Gastrocnemius medialis (tissue), 4 donors: ENCODE measurements around the gene MED13L. TPM values are rescaled to one million over a fixed set of nuclear protein-coding genes. Genes with fewer than 3 reads are reported as not detected.

Experiments used
- ATAC-seq, 2 donors: fragments of 150-250 bp; one replicate each; pipeline ENCODE4 v1.9.1; 2016
- DNase-seq, 2 donors: peaks; one replicate each; pipeline ENCODE4 v3.0.0-alpha.2; 2019
- H3K27ac ChIP-seq, 4 donors: fragments of 200-600 bp; sonication (generic); 1 replicate in 1 of 4; 2 replicates in 3 of 4; pipeline ENCODE4 v1.5.1; 2016 to 2018; ENCODE audit warnings: mild to moderate bottlenecking in 2 of 4, moderate library complexity in 1 of 4
- H3K27me3 ChIP-seq, 3 donors: fragments of 200-600 bp; sonication (generic) in 2 of 3; 1 replicate in 1 of 3; 2 replicates in 2 of 3; pipeline versions ENCODE4 v1.5.1 to v1.6.0; 2016 to 2019; ENCODE audit warnings: mild to moderate bottlenecking in 1 of 3, moderate library complexity in 1 of 3
- H3K36me3 ChIP-seq, 2 donors: fragments of 200-600 bp; sonication (generic) in 1 of 2; one replicate each; pipeline ENCODE4 v1.5.1; 2017 to 2018
- H3K4me1 ChIP-seq, 2 donors: fragments of 200-600 bp; sonication (generic) in 1 of 2; one replicate each; pipeline ENCODE4 v1.5.1; 2016 to 2017; ENCODE audit warnings: mild to moderate bottlenecking in 2 of 2
- H3K4me3 ChIP-seq, 4 donors: fragments of 200-600 bp; sonication (generic) in 3 of 4; 1 replicate in 1 of 4; 2 replicates in 3 of 4; pipeline ENCODE4 v1.5.1; 2016 to 2019; ENCODE audit warnings: mild to moderate bottlenecking in 2 of 4
- H3K9me3 ChIP-seq, 3 donors: fragments of 200-600 bp; sonication (generic) in 2 of 3; 1 replicate in 1 of 3; 2 replicates in 2 of 3; pipeline ENCODE4 v1.5.1; 2016 to 2019
- POLR2A ChIP-seq, 2 donors: fragments of 450-650 bp; IDR thresholded peaks; one replicate each; pipeline ENCODE4 v1.6.1; 2017; ENCODE audit warnings: antibody characterized with exemption in 2 of 2, mild to moderate bottlenecking in 2 of 2, moderate library complexity in 2 of 2
- in situ Hi-C, 4 donors: fragments of 200-750 bp; cut with MboI; loops; one replicate each; pipeline versions ENCODE4 v1.15.0 to v1.8.0; 2017; ENCODE audit warnings: low sequenced_read_pairs in 4 of 4
- intact Hi-C: fragments of 100-400 bp; cut with DNase I; formaldehyde crosslinking; loops from one replicate; pipeline ENCODE4 v1.15.1; 2023; ENCODE audit warnings: low total_unique reads
- total RNA-seq, 4 donors: library from RNA; depleted of rRNA; stranded (reverse); fragments of >200 nt; gene quantifications; one replicate each; pipeline versions ENCODE4 v1.1.0 to v1.2.3, GENCODE V29; 2016
- TF ChIP-seq, protein P1 (sequence below), 5 experiments: fragments of 450-650 bp in 3 of 5; fragments of 200-600 bp in 2 of 5; sonication (generic) in 2 of 5; IDR thresholded peaks in 4 of 5; conservative IDR thresholded peaks in 1 of 5; 1 replicate in 4 of 5; 2 replicates in 1 of 5; pipeline ENCODE4 v1.5.1; 2016 to 2019; ENCODE audit warnings: antibody characterized with exemption in 5 of 5, mild to moderate bottlenecking in 3 of 5, moderate library complexity in 3 of 5

Gene MED13L
- total RNA-seq, 4 donors from 2014 or later: 59.5 to 92.6 (median 74.1) TPM

DNA sequence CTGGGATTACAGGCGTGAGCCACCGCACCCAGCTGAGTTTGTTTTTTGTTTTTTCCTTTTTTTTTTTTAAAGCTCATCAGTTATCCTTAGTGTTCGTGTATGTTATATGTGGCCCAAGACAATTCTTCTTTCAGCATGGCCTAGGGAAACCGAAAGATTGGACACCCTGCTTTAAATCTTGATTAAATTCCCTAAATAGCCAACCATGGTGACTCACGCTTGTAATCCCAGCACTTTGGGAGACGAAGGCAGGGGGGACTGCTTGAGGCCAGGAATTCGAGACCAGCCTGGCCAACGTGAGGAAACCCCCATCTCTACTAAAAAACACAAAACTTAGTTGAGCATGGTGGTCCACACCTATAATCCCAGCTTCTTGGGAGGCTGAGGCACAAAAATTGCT lies 131.1 kb downstream of the MED13L start:
- no peak for ATAC-seq
- in situ Hi-C loops (loop anchor here in 2 of 4 donors (10.0 to 25.0 kb wide), 2 partner anchors 88 to 91 kb away; no protein-coding TSS in a partner anchor), intact Hi-C loops (loop anchor here (10.0 kb wide), 1 partner anchor 448 kb away; no protein-coding TSS in a partner anchor)
- H3K9me3 ChIP-seq: no peaks in the 10 kb centered on the region
- no peak overlapping the region for H3K4me3 ChIP-seq
- H3K36me3 ChIP-seq: no peaks in the 10 kb centered on the region
- H3K27ac ChIP-seq: no peak overlapping the region
- no peaks in the 10 kb centered on the region for H3K27me3 ChIP-seq
- DNase-seq: no peak
- peaks cover 61 to 70% of the 10 kb centered on the region in 2 donors for H3K4me1 ChIP-seq
- no peak for TF ChIP-seq POLR2A (IDR thresholded peaks at IDR 0.05)
- TF ChIP-seq, protein P1, sequence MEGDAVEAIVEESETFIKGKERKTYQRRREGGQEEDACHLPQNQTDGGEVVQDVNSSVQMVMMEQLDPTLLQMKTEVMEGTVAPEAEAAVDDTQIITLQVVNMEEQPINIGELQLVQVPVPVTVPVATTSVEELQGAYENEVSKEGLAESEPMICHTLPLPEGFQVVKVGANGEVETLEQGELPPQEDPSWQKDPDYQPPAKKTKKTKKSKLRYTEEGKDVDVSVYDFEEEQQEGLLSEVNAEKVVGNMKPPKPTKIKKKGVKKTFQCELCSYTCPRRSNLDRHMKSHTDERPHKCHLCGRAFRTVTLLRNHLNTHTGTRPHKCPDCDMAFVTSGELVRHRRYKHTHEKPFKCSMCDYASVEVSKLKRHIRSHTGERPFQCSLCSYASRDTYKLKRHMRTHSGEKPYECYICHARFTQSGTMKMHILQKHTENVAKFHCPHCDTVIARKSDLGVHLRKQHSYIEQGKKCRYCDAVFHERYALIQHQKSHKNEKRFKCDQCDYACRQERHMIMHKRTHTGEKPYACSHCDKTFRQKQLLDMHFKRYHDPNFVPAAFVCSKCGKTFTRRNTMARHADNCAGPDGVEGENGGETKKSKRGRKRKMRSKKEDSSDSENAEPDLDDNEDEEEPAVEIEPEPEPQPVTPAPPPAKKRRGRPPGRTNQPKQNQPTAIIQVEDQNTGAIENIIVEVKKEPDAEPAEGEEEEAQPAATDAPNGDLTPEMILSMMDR (IDR thresholded peaks at IDR 0.05 in 4 of 5, conservative IDR thresholded peaks at IDR 0.05 in 1 of 5): no peak

DNA sequence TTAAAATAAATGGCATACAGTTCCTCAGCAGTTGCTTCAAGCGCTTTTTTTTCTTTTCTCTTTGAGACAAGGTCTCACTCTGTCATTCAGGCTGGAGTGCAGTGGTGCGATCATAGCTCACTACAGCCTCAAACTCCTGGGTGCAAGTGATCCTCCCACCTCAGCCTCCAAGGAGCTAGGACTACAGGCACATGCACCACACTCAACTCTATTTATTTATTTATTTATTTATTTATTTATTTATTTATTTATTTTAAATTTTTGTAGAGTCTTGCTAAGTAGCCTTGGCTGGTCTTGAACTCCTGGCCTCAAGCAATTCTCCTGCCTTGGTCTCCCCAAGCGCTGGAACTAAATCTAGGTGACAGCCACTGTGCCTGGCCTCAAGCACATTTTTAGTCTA lies 132.0 kb downstream of the MED13L start:
- DNase-seq (no peak), ATAC-seq (no peak)
- H3K4me1 ChIP-seq: peaks cover 65 to 70% of the 10 kb centered on the region in 2 donors
- intact Hi-C loops (loop anchor here (10.0 kb wide), 1 partner anchor 449 kb away; no protein-coding TSS in a partner anchor), in situ Hi-C loops (loop anchor here in 2 of 4 donors (10.0 to 25.0 kb wide), 2 partner anchors 89 to 92 kb away; no protein-coding TSS in a partner anchor)
- H3K4me3 ChIP-seq: no peak overlapping the region
- no peaks in the 10 kb centered on the region for H3K36me3 ChIP-seq
- H3K27ac ChIP-seq: no peak overlapping the region
- no peaks in the 10 kb centered on the region for H3K9me3 ChIP-seq
- no peaks in the 10 kb centered on the region for H3K27me3 ChIP-seq
- TF ChIP-seq, protein P1 (IDR thresholded peaks at IDR 0.05 in 4 of 5, conservative IDR thresholded peaks at IDR 0.05 in 1 of 5): no peak

DNA sequence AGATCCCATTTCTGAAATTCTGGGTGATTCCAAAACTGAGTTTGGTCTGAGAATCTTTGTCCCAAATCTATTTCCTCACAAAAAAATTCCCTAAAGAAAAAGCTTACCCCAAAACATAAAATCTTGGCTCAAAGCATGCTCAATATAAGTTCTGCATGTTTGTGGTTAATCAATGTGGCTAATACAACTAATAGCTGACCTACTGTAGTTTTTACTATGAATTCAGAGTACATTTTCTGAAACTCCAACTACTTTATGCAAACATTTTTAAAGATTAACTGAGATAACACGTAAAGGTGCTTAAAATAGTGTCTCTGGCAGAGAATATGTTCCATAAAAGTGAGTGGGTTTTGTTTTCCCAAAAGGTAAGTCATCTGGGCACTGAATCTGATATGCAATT lies 133.1 kb downstream of the MED13L start:
- Histone ChIP-seq H3K4me3 (no peak overlapping the region), H3K27me3 (no peaks in the 10 kb centered on the region), H3K36me3 (no peaks in the 10 kb centered on the region), H3K4me1 (peaks cover 66 to 70% of the 10 kb centered on the region in 2 donors), H3K9me3 (no peaks in the 10 kb centered on the region), H3K27ac (peak overlapping the region; percentile 32 to 67 (median 64))
- TF ChIP-seq POLR2A (IDR thresholded peaks at IDR 0.05): no peak
- TF ChIP-seq, protein P1 (IDR thresholded peaks at IDR 0.05 in 4 of 5, conservative IDR thresholded peaks at IDR 0.05 in 1 of 5): no peak
- intact Hi-C loops (loop anchor here (1.0 to 10.0 kb wide), 2 partner anchors 98 to 450 kb away; no protein-coding TSS in a partner anchor), in situ Hi-C loops (loop anchor here in 2 of 4 donors (10.0 to 25.0 kb wide), 2 partner anchors 90 to 93 kb away; no protein-coding TSS in a partner anchor)
- no peak for ATAC-seq
- no peak for DNase-seq

DNA sequence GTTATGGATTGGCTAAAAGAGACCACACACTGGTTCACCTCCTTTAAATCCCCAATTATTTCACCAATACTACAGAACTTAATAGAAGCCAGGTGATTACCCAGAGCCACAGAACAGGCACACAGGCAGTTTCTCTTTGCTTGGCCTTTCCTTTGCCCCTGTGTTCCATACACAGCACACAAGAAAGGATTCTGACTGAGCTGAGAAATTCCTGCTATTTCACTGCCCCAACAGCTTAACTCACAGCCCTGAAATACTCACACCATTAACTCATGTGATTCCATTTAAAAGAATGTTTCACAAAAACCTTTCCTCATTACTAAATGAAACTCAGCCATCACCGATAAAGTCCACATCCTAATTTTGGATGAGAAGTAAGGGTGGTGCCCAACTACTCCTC lies 133.6 kb downstream of the MED13L start:
- no peaks in the 10 kb centered on the region for H3K9me3 ChIP-seq
- H3K27ac ChIP-seq: peak overlapping the region; percentile 32 to 67 (median 64)
- DNase-seq (no peak), ATAC-seq (peak in 1 of 2 donors; percentile 60)
- no peaks in the 10 kb centered on the region for H3K27me3 ChIP-seq
- H3K4me3 ChIP-seq: no peak overlapping the region
- H3K36me3 ChIP-seq: no peaks in the 10 kb centered on the region
- in situ Hi-C loops (loop anchor here in 2 of 4 donors (10.0 to 25.0 kb wide), 2 partner anchors 91 to 93 kb away; no protein-coding TSS in a partner anchor), intact Hi-C loops (loop anchor here (1.0 to 10.0 kb wide), 3 partner anchors 93 to 451 kb away; no protein-coding TSS in a partner anchor)
- TF ChIP-seq, protein P1 (IDR thresholded peaks at IDR 0.05 in 4 of 5, conservative IDR thresholded peaks at IDR 0.05 in 1 of 5): no peak
- TF ChIP-seq POLR2A (IDR thresholded peaks at IDR 0.05): no peak
- peaks cover 66 to 69% of the 10 kb centered on the region in 2 donors for H3K4me1 ChIP-seq
